Transverse colon (tissue), 4 donors: Measurements from ENCODE around the gene PCSK6. TPM values are rescaled to one million over a fixed set of nuclear protein-coding genes. Genes with fewer than 3 reads are reported as not detected.

Experiments
- DNase-seq: peaks from one replicate; pipeline ENCODE4 v3.0.0-alpha.2; 2019
- H3K27ac ChIP-seq, 4 donors: fragments of 200-600 bp; sonication (generic); 2 replicates each; pipeline ENCODE4 v1.5.1; 2016 to 2018; ENCODE audit warnings: inconsistent platforms in 4 of 4
- H3K27me3 ChIP-seq: fragments of 200-600 bp; sonication (generic); 2 replicates; pipeline ENCODE4 v1.5.1; 2017; ENCODE audit warnings: inconsistent platforms
- H3K36me3 ChIP-seq, 4 donors: fragments of 200-600 bp; sonication (generic); 2 replicates each; pipeline ENCODE4 v1.5.1; 2017 to 2019; ENCODE audit warnings: inconsistent platforms in 4 of 4
- H3K4me1 ChIP-seq, 4 donors: fragments of 200-600 bp; sonication (generic); 2 replicates each; pipeline ENCODE4 v1.5.1; 2017 to 2020; ENCODE audit warnings: inconsistent platforms in 4 of 4
- H3K4me3 ChIP-seq, 4 donors: fragments of 200-600 bp; sonication (generic); 1 replicate in 1 of 4; 2 replicates in 3 of 4; pipeline versions ENCODE4 v1.5.1 to v1.6.1; 2017 to 2019; ENCODE audit warnings: inconsistent platforms in 4 of 4
- H3K9me3 ChIP-seq, 2 donors: fragments of 200-600 bp; sonication (generic); 2 replicates each; pipeline ENCODE4 v1.5.1; 2017 to 2019; ENCODE audit warnings: inconsistent platforms in 2 of 2
- EP300 ChIP-seq: sonication (generic); formaldehyde crosslinking; IDR thresholded peaks from one replicate; pipeline ENCODE4 v1.6.1; 2017; ENCODE audit warnings: antibody characterized with exemption, low read depth
- POLR2A ChIP-seq: fragments of 450-650 bp; IDR thresholded peaks from one replicate; pipeline ENCODE4 v1.6.1; 2016; ENCODE audit warnings: antibody characterized with exemption, mild to moderate bottlenecking, moderate library complexity
- POLR2AphosphoS5 ChIP-seq, 3 donors: sonication (generic); formaldehyde crosslinking; IDR thresholded peaks; one replicate each; pipeline ENCODE4 v1.6.1; 2016; ENCODE audit warnings: antibody characterized with exemption in 3 of 3
- WGBS, 2 donors: methylation state at CpG; one replicate each; pipeline ENCODE4 v1.1.5; 2018; ENCODE audit warnings: low coverage in 1 of 2; 5-methylcytosine and 5-hydroxymethylcytosine counted together
- in situ Hi-C, 4 donors: fragments of 200-750 bp; cut with MboI; loops; one replicate each; pipeline versions ENCODE4 v1.15.0 to v1.15.1; 2017; ENCODE audit warnings: low sequenced_read_pairs in 3 of 4, low pct_ligation_motif_present in 1 of 4, low pct_unique_long_range_greater_than_20kb in 1 of 4
- intact Hi-C: fragments of 100-400 bp; cut with DNase I; formaldehyde crosslinking; loops from one replicate; pipeline ENCODE4 v1.15.1; 2023; ENCODE audit warnings: low total_unique reads
- total RNA-seq, 4 donors: library from RNA; depleted of rRNA; stranded (reverse); fragments of >200 nt; gene quantifications; one replicate each; pipeline ENCODE4 v1.1.0, GENCODE V29; 2016
- TF ChIP-seq, protein P1 (sequence below), 5 experiments: fragments of 200-600 bp in 3 of 5; fragments of 450-650 bp in 2 of 5; sonication (generic) in 3 of 5; IDR thresholded peaks; 1 replicate in 2 of 5; 2 replicates in 3 of 5; pipeline ENCODE4 v1.5.1; 2016 to 2017; ENCODE audit warnings: antibody characterized with exemption in 5 of 5, inconsistent platforms in 3 of 5, mild to moderate bottlenecking in 2 of 5, moderate library complexity in 1 of 5

Gene PCSK6
- total RNA-seq, 4 donors from 2014 or later = 20.3 to 119 (median 49.7) TPM

DNA sequence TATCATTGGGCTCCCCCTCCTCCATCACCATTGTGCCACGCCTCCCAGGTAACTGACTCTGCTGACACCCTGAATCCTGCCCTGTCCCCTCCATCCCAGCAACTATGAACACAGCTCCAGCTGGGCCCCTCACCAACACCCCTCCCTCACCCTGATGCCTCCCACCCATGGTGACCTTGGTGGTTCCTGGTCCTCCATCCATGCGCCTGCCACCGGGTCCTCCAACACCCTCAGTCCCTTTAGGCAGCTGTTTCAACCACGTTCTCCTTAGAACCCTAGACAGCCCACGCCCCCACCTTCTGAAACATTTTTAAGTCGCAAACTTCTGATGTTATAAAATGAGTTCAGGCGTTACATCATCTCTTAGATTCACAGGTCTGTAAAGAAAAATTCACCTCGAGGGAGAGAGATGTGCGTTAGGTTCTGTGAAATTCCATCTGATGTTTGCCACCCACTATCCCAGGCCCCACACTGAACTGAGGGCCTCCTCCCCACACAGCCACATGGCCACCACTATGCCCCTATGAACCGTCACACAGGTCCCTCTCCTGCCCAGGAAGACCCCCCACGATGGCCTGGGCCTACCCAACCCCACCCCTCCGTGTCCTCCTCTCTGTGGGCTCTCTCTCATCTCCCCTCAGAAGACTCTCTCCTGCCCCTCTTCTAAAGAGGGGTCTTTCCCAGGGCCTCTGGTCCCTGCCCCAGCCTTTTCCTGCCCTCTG, 29.8 kb downstream of the PCSK6 start:
- Histone ChIP-seq H3K4me3 (no peak overlapping the region), H3K27me3 (no peaks in the 10 kb centered on the region), H3K4me1 (peaks cover 0 to 10% (median 0%) of the 10 kb centered on the region in 4 donors), H3K27ac (no peak overlapping the region), H3K9me3 (no peaks in the 10 kb centered on the region), H3K36me3 (no peaks in the 10 kb centered on the region)
- no peak for TF ChIP-seq POLR2A
- no peak for TF ChIP-seq EP300
- TF ChIP-seq POLR2AphosphoS5 (IDR thresholded peaks at IDR 0.05) = no peak
- TF ChIP-seq, protein P1, sequence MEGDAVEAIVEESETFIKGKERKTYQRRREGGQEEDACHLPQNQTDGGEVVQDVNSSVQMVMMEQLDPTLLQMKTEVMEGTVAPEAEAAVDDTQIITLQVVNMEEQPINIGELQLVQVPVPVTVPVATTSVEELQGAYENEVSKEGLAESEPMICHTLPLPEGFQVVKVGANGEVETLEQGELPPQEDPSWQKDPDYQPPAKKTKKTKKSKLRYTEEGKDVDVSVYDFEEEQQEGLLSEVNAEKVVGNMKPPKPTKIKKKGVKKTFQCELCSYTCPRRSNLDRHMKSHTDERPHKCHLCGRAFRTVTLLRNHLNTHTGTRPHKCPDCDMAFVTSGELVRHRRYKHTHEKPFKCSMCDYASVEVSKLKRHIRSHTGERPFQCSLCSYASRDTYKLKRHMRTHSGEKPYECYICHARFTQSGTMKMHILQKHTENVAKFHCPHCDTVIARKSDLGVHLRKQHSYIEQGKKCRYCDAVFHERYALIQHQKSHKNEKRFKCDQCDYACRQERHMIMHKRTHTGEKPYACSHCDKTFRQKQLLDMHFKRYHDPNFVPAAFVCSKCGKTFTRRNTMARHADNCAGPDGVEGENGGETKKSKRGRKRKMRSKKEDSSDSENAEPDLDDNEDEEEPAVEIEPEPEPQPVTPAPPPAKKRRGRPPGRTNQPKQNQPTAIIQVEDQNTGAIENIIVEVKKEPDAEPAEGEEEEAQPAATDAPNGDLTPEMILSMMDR (IDR thresholded peaks at IDR 0.05) = no peak
- intact Hi-C loops = no loop called here
- DNase-seq = no peak
- in situ Hi-C loops = no loop called here
- WGBS, 2 donors = 77 to 96% methylated on average over 8 to 12 of the region's 12 CpGs

GRCh38 chr15:101458908-101459578, 30.5 kb downstream of the PCSK6 start:
- WGBS, 2 donors = 54 to 68% methylated on average over 5 to 16 of the region's 16 CpGs
- no peak for DNase-seq
- intact Hi-C loops = no loop called here

GRCh38 chr15:101458158-101458900, 31.2 kb downstream of the PCSK6 start:
- no peaks in the 10 kb centered on the region for H3K9me3 ChIP-seq
- no peak for DNase-seq
- no peaks in the 10 kb centered on the region for H3K36me3 ChIP-seq
- peak overlapping the region; percentile 5 to 44 (median 20) for H3K27ac ChIP-seq
- 90 to 93% methylated on average over 12 to 20 of the region's 23 CpGs for WGBS, 2 donors
- in situ Hi-C loops (no loop called here), intact Hi-C loops (no loop called here)
- TF ChIP-seq POLR2AphosphoS5 (IDR thresholded peaks at IDR 0.05) = no peak
- no peak for TF ChIP-seq EP300
- TF ChIP-seq, protein P1 (IDR thresholded peaks at IDR 0.05) = no peak
- no peak for TF ChIP-seq POLR2A
- H3K4me1 ChIP-seq = peaks cover 0 to 10% (median 0%) of the 10 kb centered on the region in 4 donors
- no peak overlapping the region for H3K4me3 ChIP-seq
- H3K27me3 ChIP-seq = no peaks in the 10 kb centered on the region

More at GRCh38 chr15:101458908-101459578, 30.5 kb downstream of the PCSK6 start:
- H3K27me3 ChIP-seq = no peaks in the 10 kb centered on the region
- peak overlapping the region; percentile 5 to 44 (median 20) for H3K27ac ChIP-seq
- H3K36me3 ChIP-seq = no peaks in the 10 kb centered on the region
- TF ChIP-seq POLR2AphosphoS5 (IDR thresholded peaks at IDR 0.05) (peak in 1 of 3 donors; percentile 28), EP300 (no peak)
- no peak overlapping the region for H3K4me3 ChIP-seq
- H3K9me3 ChIP-seq = no peaks in the 10 kb centered on the region
- H3K4me1 ChIP-seq = peaks cover 0 to 10% (median 0%) of the 10 kb centered on the region in 4 donors
- in situ Hi-C loops = no loop called here

- Histone ChIP-seq H3K27me3 (no peaks in the 10 kb centered on the region), H3K4me3 (no peak overlapping the region), H3K27ac (no peak overlapping the region), H3K9me3 (no peaks in the 10 kb centered on the region), H3K36me3 (no peaks in the 10 kb centered on the region), H3K4me1 (peaks cover 0 to 10% (median 0%) of the 10 kb centered on the region in 4 donors)
- 74 to 81% methylated on average over 3 to 9 of the region's 9 CpGs for WGBS, 2 donors
- intact Hi-C loops (no loop called here), in situ Hi-C loops (no loop called here)
- no peak for DNase-seq
- TF ChIP-seq EP300 (no peak), POLR2AphosphoS5 (IDR thresholded peaks at IDR 0.05) (no peak), POLR2A (no peak)
- TF ChIP-seq, protein P1 (IDR thresholded peaks at IDR 0.05) = no peak
These were observed 31.8 kb downstream of the PCSK6 start for GRCh38 chr15:101457696-101458095.
